Measurements from ENCODE around the gene FGFRL1. TPM values are rescaled to one million over a fixed set of nuclear protein-coding genes. Genes with fewer than 3 reads are reported as not detected.
A peak's percentile ranks its signal among the peaks of the same experiment; 100 is the strongest.

FGFRL1 gene
- total RNA-seq, 1 experiment from 2014 or later, result 30.4 TPM

DNA sequence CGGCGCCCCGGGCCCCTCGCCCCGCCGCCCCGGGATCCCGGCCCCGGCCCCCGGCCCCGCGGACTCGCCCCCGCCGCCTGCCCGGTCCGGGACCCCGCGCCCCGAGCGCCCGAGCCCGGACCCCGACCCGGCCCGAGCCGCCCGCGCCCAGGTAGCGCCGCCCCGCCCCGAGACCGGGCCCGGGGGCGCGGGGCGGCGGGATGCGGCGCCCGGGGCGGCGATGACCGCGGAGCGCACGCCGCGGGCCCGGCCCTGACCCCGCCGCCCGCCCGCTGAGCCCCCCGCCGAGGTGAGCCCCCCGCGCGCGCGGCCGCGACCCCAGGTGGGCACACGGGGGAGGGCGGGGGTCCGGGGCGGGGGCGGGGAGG, 224 bp downstream of the FGFRL1 start:
- DNase-seq (ENCODE audit: low spot score), result no peak
- no peaks in the 10 kb centered on the region for H3K9me3 ChIP-seq (ENCODE audit: low read depth, low read length, poor library complexity, severe bottlenecking)
- BruUV-seq (replicated peaks), result no TSS peak
- no peak overlapping the region for H3K27ac ChIP-seq (ENCODE audit: low read depth, low read length, poor library complexity, severe bottlenecking)
- CTCF ChIA-PET, result no interaction called here
- POLR2A ChIA-PET (ENCODE audit: low non-redundant PET), result no interaction called here
- peaks cover 26% of the 10 kb centered on the region for H3K27me3 ChIP-seq (replicated peaks; ENCODE audit: insufficient read depth, low read depth, low read length, poor library complexity)
- H3K36me3 ChIP-seq (ENCODE audit: insufficient read depth, low read length, poor library complexity, severe bottlenecking), result no peaks in the 10 kb centered on the region
- intact Hi-C loops (cut with micrococcal nuclease; ENCODE audit: unreplicated experiment), result no loop called here
- TF ChIP-seq, protein P1, sequence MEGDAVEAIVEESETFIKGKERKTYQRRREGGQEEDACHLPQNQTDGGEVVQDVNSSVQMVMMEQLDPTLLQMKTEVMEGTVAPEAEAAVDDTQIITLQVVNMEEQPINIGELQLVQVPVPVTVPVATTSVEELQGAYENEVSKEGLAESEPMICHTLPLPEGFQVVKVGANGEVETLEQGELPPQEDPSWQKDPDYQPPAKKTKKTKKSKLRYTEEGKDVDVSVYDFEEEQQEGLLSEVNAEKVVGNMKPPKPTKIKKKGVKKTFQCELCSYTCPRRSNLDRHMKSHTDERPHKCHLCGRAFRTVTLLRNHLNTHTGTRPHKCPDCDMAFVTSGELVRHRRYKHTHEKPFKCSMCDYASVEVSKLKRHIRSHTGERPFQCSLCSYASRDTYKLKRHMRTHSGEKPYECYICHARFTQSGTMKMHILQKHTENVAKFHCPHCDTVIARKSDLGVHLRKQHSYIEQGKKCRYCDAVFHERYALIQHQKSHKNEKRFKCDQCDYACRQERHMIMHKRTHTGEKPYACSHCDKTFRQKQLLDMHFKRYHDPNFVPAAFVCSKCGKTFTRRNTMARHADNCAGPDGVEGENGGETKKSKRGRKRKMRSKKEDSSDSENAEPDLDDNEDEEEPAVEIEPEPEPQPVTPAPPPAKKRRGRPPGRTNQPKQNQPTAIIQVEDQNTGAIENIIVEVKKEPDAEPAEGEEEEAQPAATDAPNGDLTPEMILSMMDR (conservative IDR thresholded peaks at IDR 0.05; ENCODE audit: low read depth, low read length), result no peak
- TF ChIP-seq EZH2 (IDR thresholded peaks at IDR 0.05; ENCODE audit: borderline replicate concordance, low read depth, low read length, poor library complexity, severe bottlenecking), result no peak
- H3K4me3 ChIP-seq (ENCODE audit: low read depth, low read length, poor library complexity, severe bottlenecking), result no peak overlapping the region
- peaks cover 13% of the 10 kb centered on the region for H3K4me1 ChIP-seq (ENCODE audit: insufficient read depth, low read length, poor library complexity, severe bottlenecking)

DNA sequence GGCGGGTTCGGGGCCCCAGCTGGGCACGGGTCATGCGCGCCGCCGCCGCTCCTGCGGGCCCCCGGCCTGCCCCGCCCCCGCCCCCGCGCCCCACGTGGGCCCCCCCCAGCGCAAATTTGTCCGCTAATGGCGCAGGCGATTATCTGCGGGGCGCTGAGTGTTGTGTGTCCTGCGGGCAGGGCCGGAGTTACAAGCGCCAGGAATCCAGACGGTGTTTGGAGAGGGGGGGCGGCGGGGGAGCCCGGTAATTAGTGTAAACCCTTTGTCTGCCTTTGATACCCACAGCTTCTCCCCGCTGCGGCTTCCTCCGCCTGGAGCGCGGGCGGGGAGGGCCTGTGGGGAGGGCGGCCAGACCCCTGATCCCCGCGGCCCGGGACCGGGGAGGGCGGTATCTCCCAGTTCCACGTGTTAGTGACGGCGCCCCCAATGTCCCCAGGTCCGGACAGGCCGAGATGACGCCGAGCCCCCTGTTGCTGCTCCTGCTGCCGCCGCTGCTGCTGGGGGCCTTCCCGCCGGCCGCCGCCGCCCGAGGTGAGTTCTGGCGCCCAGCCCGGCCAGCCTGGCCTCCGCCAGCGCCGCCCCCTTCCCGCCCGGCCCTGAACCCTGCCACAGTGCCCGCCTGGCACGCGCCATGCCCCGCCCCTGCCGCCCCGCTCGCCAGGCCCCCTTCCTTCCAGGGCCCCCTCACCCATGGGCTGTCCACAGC, 761 bp downstream of the FGFRL1 start:
- ChIA-PET CTCF (no interaction called here), POLR2A (ENCODE audit: low non-redundant PET) (no interaction called here)
- Histone ChIP-seq H3K27ac (ENCODE audit: low read depth, low read length, poor library complexity, severe bottlenecking) (no peak overlapping the region), H3K27me3 (replicated peaks; ENCODE audit: insufficient read depth, low read depth, low read length, poor library complexity) (peaks cover 21% of the 10 kb centered on the region), H3K4me3 (ENCODE audit: low read depth, low read length, poor library complexity, severe bottlenecking) (peak overlapping the region; percentile 53), H3K36me3 (ENCODE audit: insufficient read depth, low read length, poor library complexity, severe bottlenecking) (no peaks in the 10 kb centered on the region), H3K9me3 (ENCODE audit: low read depth, low read length, poor library complexity, severe bottlenecking) (no peaks in the 10 kb centered on the region), H3K4me1 (ENCODE audit: insufficient read depth, low read length, poor library complexity, severe bottlenecking) (peaks cover 13% of the 10 kb centered on the region)
- no peak for TF ChIP-seq EZH2 (IDR thresholded peaks at IDR 0.05; ENCODE audit: borderline replicate concordance, low read depth, low read length, poor library complexity, severe bottlenecking)
- TF ChIP-seq, protein P1 (conservative IDR thresholded peaks at IDR 0.05; ENCODE audit: low read depth, low read length), result no peak
- intact Hi-C loops (cut with micrococcal nuclease; ENCODE audit: unreplicated experiment), result no loop called here
- peak; percentile 71 for DNase-seq (ENCODE audit: low spot score)
- no TSS peak for BruUV-seq (replicated peaks)

DNA sequence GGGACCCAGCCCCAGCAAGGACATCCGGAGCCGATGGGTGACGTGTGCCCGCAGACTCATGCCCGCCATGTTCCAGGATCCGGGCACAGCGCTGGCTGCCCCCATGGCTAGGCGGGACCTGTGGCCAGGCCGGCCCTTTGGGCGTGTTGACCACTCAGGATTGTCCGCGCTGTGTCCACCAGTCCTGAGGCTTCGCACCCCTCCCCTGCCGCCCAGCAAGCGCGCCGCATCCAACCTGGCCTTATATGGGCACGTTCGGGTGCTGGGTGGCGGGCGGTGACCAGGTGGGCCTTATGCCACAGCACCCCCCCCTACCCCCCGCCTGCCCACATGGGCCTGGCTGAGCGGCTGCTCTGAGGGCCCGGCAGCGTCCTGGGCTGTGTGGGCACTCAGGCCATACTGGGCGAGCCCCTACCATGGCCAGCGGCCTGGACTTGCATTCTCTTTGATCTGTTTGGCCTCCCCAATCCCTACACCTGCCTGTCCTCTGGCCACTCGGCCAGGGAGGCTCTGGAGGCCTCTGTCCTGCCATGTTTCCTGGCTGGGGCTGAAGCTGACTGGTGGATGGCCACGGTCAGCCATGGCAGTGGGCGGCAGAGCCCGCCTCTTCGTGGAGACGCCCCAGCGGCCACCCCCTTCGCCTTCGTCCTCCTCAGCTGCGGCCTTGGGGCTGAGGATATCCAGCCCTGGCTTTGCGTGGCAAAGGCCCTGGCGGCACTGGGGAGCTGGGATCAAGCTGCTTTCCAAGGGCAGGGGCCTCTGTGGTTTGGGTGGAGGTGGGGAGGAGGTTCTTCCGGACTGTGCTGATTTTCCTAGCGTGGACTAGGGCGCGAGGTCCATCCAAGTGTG, 2.0 kb downstream of the FGFRL1 start:
- Histone ChIP-seq H3K27ac (ENCODE audit: low read depth, low read length, poor library complexity, severe bottlenecking) (no peak overlapping the region), H3K4me1 (ENCODE audit: insufficient read depth, low read length, poor library complexity, severe bottlenecking) (peaks cover 13% of the 10 kb centered on the region), H3K27me3 (replicated peaks; ENCODE audit: insufficient read depth, low read depth, low read length, poor library complexity) (peaks cover 9% of the 10 kb centered on the region), H3K4me3 (ENCODE audit: low read depth, low read length, poor library complexity, severe bottlenecking) (no peak overlapping the region), H3K36me3 (ENCODE audit: insufficient read depth, low read length, poor library complexity, severe bottlenecking) (no peaks in the 10 kb centered on the region), H3K9me3 (ENCODE audit: low read depth, low read length, poor library complexity, severe bottlenecking) (no peaks in the 10 kb centered on the region)
- no peak for DNase-seq (ENCODE audit: low spot score)
- no TSS peak for BruUV-seq (replicated peaks)
- no peak for TF ChIP-seq EZH2 (IDR thresholded peaks at IDR 0.05; ENCODE audit: borderline replicate concordance, low read depth, low read length, poor library complexity, severe bottlenecking)
- TF ChIP-seq, protein P1 (conservative IDR thresholded peaks at IDR 0.05; ENCODE audit: low read depth, low read length), result no peak
- ChIA-PET POLR2A (ENCODE audit: low non-redundant PET) (no interaction called here), CTCF (no interaction called here)
- intact Hi-C loops (cut with micrococcal nuclease; ENCODE audit: unreplicated experiment), result no loop called here
